ENCODE measurements around the gene P4HB. TPM values are rescaled to one million over a fixed set of nuclear protein-coding genes. Genes with fewer than 3 reads are reported as not detected.

P4HB gene
- total and polyA plus RNA-seq, 2 of the 4 experiments (the other 2 are of a cell fraction): 599 to 932 TPM

GRCh38 chr17:81810476-81810875 lies 49.9 kb downstream of the P4HB start:
- in situ Hi-C loops (cut with MboI; ENCODE audit: low sequenced_read_pairs): no loop called here
- Histone ChIP-seq H3K4me3 (ENCODE audit: insufficient read depth, low read depth, low read length) (no peak overlapping the region), H3K27me3 (ENCODE audit: control insufficient read depth, insufficient read depth, low read length) (peaks cover 46% of the 10 kb centered on the region), H2AK9ac (replicated peaks; ENCODE audit: low read depth, low read length, poor library complexity) (no peak overlapping the region), H2BK20ac (ENCODE audit: low read depth, low read length) (no peak overlapping the region), H2BK5ac (ENCODE audit: low read depth, low read length, poor library complexity, severe bottlenecking) (no peak overlapping the region), H2BK15ac (ENCODE audit: low read depth, low read length) (no peak overlapping the region), H3K9me1 (ENCODE audit: insufficient read depth, low read length) (no peaks in the 10 kb centered on the region), H3K56ac (ENCODE audit: extremely low read depth, insufficient read depth, low read length) (no peak overlapping the region), H2AK5ac (ENCODE audit: low read depth, low read length) (no peak overlapping the region), H3K4me2 (ENCODE audit: low read depth, low read length) (no peak overlapping the region), H3K4ac (ENCODE audit: low read depth, low read length) (no peak overlapping the region), H4K91ac (ENCODE audit: insufficient read depth, low read depth, low read length) (no peak overlapping the region), H3K9ac (ENCODE audit: low read depth, low read length) (no peak overlapping the region), H4K5ac (ENCODE audit: low read depth, low read length) (no peak overlapping the region), H3K27ac (ENCODE audit: insufficient read depth, low read length) (no peak overlapping the region), H2AFZ (replicated peaks; ENCODE audit: low read length, poor library complexity) (no peak overlapping the region), H4K8ac (ENCODE audit: low read depth in 2 of 2, low read length in 2 of 2) (no peak overlapping the region), H3K14ac (replicated peaks; ENCODE audit: low read depth, low read length) (no peak overlapping the region), H3K18ac (ENCODE audit: low read depth, low read length) (no peak overlapping the region), H3K4me1 (ENCODE audit: control insufficient read depth, insufficient read depth, low read length) (peaks cover 4% of the 10 kb centered on the region; the same call in 1 of the 2 replicates), H4K20me1 (ENCODE audit: insufficient read depth, low read length) (no peaks in the 10 kb centered on the region), H3K9me3 (ENCODE audit: control insufficient read depth, insufficient read depth, low read length) (peaks cover 3% of the 10 kb centered on the region; the same call in 1 of the 2 replicates), H3K23ac (ENCODE audit: low read depth, low read length) (no peak overlapping the region), H3K79me1 (ENCODE audit: low read depth in 1 of 2, low read length in 2 of 2) (no peaks in the 10 kb centered on the region), H2BK120ac (ENCODE audit: low read depth, low read length) (no peak overlapping the region), H3K36me3 (ENCODE audit: control insufficient read depth, insufficient read depth, low read length) (no peaks in the 10 kb centered on the region)
- ChIA-PET POLR2A (ENCODE audit: unreplicated experiment) (no interaction called here), CTCF (no interaction called here)
- DNase-seq: no peak
- TF ChIP-seq BHLHE40 (IDR thresholded peaks at IDR 0.05; ENCODE audit: low read depth, low read length) (no peak), FOS (IDR thresholded peaks at IDR 0.05; ENCODE audit: low read depth, low read length) (no peak), CEBPB (IDR thresholded peaks at IDR 0.05; ENCODE audit: low read depth, low read length) (no peak), MAZ (IDR thresholded peaks at IDR 0.05; ENCODE audit: borderline replicate concordance, low read depth, low read length) (no peak), CTCF (conservative IDR thresholded peaks at IDR 0.05; ENCODE audit: low read depth, low read length) (no peak)
- TF ChIP-seq, protein P1, sequence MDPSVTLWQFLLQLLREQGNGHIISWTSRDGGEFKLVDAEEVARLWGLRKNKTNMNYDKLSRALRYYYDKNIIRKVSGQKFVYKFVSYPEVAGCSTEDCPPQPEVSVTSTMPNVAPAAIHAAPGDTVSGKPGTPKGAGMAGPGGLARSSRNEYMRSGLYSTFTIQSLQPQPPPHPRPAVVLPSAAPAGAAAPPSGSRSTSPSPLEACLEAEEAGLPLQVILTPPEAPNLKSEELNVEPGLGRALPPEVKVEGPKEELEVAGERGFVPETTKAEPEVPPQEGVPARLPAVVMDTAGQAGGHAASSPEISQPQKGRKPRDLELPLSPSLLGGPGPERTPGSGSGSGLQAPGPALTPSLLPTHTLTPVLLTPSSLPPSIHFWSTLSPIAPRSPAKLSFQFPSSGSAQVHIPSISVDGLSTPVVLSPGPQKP (IDR thresholded peaks at IDR 0.05; ENCODE audit: borderline replicate concordance, low read depth, low read length): no peak
- dilution Hi-C loops (cut with HindIII; ENCODE audit: low sequenced_read_pairs, unreplicated experiment): no loop called here
- intact Hi-C loops (cut with micrococcal nuclease): no loop called here
- 74% methylated on average over 2 of the region's 8 CpGs; no CpG with 5 or more reads in 1 of the 2 experiments for WGBS, 2 experiments (ENCODE audit: extremely low coverage in 2 of 2, insufficient read length in 1 of 2)
- no TSS peak for BruUV-seq (replicated peaks)
- ATAC-seq (ENCODE audit: low read depth): no peak
